Glutamatergic neuron (in vitro differentiated cells): ENCODE measurements around the gene TRIO. TPM values are rescaled to one million over a fixed set of nuclear protein-coding genes. Genes with fewer than 3 reads are reported as not detected.
A peak's percentile ranks its signal among the peaks of the same experiment; 100 is the strongest.

ENCODE experiments used
- DNase-seq: peaks from one replicate; pipeline ENCODE4 v3.0.0; 2022
- H3K27ac Mint-ChIP-seq: one replicate; pipeline ENCODE4 v1.8.0; 2020; ENCODE audit warnings: mild to moderate bottlenecking, mixed read lengths, inconsistent platforms; ENCODE audit not compliant: unreplicated experiment
- H3K27me3 Mint-ChIP-seq: one replicate; pipeline ENCODE4 v1.8.0; 2020; ENCODE audit warnings: mild to moderate bottlenecking, moderate library complexity, mixed read lengths, inconsistent platforms; ENCODE audit not compliant: unreplicated experiment
- H3K36me3 Mint-ChIP-seq: one replicate; pipeline ENCODE4 v1.8.0; 2020; ENCODE audit warnings: mild to moderate bottlenecking, mixed read lengths, inconsistent platforms; ENCODE audit not compliant: unreplicated experiment
- H3K4me1 Mint-ChIP-seq: one replicate; pipeline ENCODE4 v1.8.0; 2020; ENCODE audit warnings: mild to moderate bottlenecking, low read depth, mixed read lengths, inconsistent platforms; ENCODE audit not compliant: unreplicated experiment
- H3K4me3 Mint-ChIP-seq: one replicate; pipeline ENCODE4 v1.8.0; 2020; ENCODE audit warnings: mild to moderate bottlenecking, mixed read lengths, inconsistent platforms; ENCODE audit not compliant: unreplicated experiment
- H3K9me3 Mint-ChIP-seq: one replicate; pipeline ENCODE4 v1.8.0; 2020; ENCODE audit warnings: mild to moderate bottlenecking, moderate library complexity, mixed read lengths, inconsistent platforms; ENCODE audit not compliant: unreplicated experiment
- CTCF ChIP-seq: fragments of 200-600 bp; sonication (generic); IDR thresholded peaks from one replicate; pipeline ENCODE4 v1.5.0; 2021; ENCODE audit not compliant: partially characterized antibody, unreplicated experiment
- total RNA-seq: library from RNA; stranded (reverse); fragmentation: NEBNext Ultra II Directional; extraction: Animal tissue kit (Norgen Biotek cat#: 25700); gene quantifications from one replicate; pipeline ENCODE4 v1.2.1, GENCODE V29; 2021; ENCODE audit not compliant: unreplicated experiment

Gene TRIO
- total RNA-seq, 1 donor from 2014 or later, result 281 TPM

GRCh38 chr5:14397717-14398116 is 254.6 kb downstream of the TRIO start:
- Mint-ChIP-seq H3K9me3 (peaks cover 9% of the 10 kb centered on the region), H3K4me1 (peaks cover 13% of the 10 kb centered on the region), H3K36me3 (peaks cover 7% of the 10 kb centered on the region), H3K27ac (no peak overlapping the region), H3K27me3 (peaks cover 9% of the 10 kb centered on the region), H3K4me3 (no peak overlapping the region)
- DNase-seq, result no peak
- TF ChIP-seq CTCF, result no peak

- Mint-ChIP-seq H3K4me3 (no peak overlapping the region), H3K36me3 (peaks cover 9% of the 10 kb centered on the region), H3K4me1 (peaks cover 13% of the 10 kb centered on the region), H3K27me3 (peaks cover 9% of the 10 kb centered on the region), H3K27ac (peak overlapping the region; percentile 70), H3K9me3 (peaks cover 9% of the 10 kb centered on the region)
- peak; percentile 76 for TF ChIP-seq CTCF
- no peak for DNase-seq
Observed at GRCh38 chr5:14399054-14399692, 256.0 kb downstream of the TRIO start.

DNA sequence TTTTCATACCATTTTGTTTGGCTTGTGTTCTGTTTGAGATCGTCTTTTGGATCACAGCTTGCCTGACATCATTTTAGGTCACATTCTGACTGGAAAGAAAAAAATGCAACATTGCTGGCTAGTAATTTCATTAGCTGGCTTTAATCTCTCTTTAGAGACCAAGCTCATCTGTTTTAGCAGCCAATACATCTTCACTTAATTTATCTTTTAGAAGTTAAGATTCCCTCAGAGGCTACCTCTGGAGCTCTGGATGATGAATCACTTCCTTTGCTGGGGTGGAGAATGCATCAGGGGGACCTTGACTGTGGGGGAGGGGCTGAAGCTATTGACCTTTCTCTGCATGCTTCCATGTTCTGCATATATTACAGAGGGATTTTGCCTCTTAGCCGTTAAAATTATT is 256.9 kb downstream of the TRIO start:
- Mint-ChIP-seq H3K27ac (no peak overlapping the region), H3K9me3 (peaks cover 9% of the 10 kb centered on the region), H3K36me3 (peaks cover 9% of the 10 kb centered on the region), H3K4me1 (peaks cover 13% of the 10 kb centered on the region), H3K4me3 (no peak overlapping the region), H3K27me3 (peaks cover 9% of the 10 kb centered on the region)
- TF ChIP-seq CTCF, result no peak
- no peak for DNase-seq

GRCh38 chr5:14400611-14401010 is 257.5 kb downstream of the TRIO start:
- no peak for TF ChIP-seq CTCF
- H3K36me3 Mint-ChIP-seq, result peaks cover 9% of the 10 kb centered on the region

GRCh38 chr5:14401639-14402038 is 258.5 kb downstream of the TRIO start:
- H3K27ac Mint-ChIP-seq, result no peak overlapping the region
- peaks cover 13% of the 10 kb centered on the region for H3K4me1 Mint-ChIP-seq
- H3K4me3 Mint-ChIP-seq, result no peak overlapping the region
- TF ChIP-seq CTCF, result no peak
- peaks cover 9% of the 10 kb centered on the region for H3K36me3 Mint-ChIP-seq
- peaks cover 9% of the 10 kb centered on the region for H3K9me3 Mint-ChIP-seq
- peaks cover 9% of the 10 kb centered on the region for H3K27me3 Mint-ChIP-seq
- no peak for DNase-seq

More at GRCh38 chr5:14400611-14401010, 257.5 kb downstream of the TRIO start:
- peaks cover 9% of the 10 kb centered on the region for H3K9me3 Mint-ChIP-seq
- peaks cover 13% of the 10 kb centered on the region for H3K4me1 Mint-ChIP-seq
- H3K27me3 Mint-ChIP-seq, result peaks cover 9% of the 10 kb centered on the region
- no peak overlapping the region for H3K4me3 Mint-ChIP-seq
- no peak for DNase-seq
- no peak overlapping the region for H3K27ac Mint-ChIP-seq
